GM19023 (cell line): ENCODE data around the gene SLC16A8.
"Not testable (repeated sequence)": the region's sequence is repeated elsewhere in the genome, so short reads cannot be mapped to it uniquely, and the experiment has no call there.

Experiments used
- ATAC-seq: cut with Tn5 transposase; IDR thresholded peaks from one replicate; pipeline ENCODE4 v1.9.1; 2021; ENCODE audit warnings: mild to moderate bottlenecking, moderate library complexity; ENCODE audit not compliant: unreplicated experiment

SLC16A8 gene

DNA sequence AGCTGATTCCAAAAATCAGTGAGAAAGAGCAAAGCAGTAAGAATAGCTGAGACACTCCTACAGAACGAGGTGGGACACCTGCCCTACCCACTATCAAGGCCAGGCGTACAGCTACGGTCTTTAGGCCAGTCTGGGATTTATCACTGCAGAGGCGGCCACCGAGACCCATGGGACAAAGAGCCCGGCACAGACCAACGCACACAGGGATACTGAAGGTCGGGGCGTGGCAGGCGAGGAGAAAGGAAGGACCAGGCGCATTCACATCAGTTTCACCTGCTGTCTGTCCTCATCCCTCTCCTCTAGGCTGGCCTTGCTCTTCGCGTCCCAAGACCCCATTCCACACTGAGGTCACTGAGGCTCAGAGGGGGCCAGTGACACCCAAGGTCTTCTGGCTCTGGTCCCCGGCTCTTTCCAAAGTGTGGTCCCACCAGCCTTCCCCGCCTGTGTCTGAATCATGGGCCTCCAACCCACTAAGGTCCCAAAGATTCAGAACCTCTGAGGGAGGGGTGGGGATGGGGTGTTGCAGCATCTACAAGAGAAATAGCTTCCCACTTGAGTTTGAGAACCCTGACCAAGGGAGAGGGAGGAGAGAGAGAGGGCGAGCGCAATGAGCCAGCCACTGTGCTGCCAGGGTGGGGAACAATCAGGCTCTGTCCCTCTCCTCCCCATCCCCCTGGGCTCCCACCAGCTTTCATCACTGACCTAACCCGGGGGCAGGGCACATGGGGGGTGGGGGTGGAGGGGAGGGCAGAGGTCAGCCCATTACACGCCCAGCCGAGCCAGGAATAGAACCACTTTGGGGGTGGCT, 34.0 kb downstream of the SLC16A8 start:
- no peak for ATAC-seq

DNA sequence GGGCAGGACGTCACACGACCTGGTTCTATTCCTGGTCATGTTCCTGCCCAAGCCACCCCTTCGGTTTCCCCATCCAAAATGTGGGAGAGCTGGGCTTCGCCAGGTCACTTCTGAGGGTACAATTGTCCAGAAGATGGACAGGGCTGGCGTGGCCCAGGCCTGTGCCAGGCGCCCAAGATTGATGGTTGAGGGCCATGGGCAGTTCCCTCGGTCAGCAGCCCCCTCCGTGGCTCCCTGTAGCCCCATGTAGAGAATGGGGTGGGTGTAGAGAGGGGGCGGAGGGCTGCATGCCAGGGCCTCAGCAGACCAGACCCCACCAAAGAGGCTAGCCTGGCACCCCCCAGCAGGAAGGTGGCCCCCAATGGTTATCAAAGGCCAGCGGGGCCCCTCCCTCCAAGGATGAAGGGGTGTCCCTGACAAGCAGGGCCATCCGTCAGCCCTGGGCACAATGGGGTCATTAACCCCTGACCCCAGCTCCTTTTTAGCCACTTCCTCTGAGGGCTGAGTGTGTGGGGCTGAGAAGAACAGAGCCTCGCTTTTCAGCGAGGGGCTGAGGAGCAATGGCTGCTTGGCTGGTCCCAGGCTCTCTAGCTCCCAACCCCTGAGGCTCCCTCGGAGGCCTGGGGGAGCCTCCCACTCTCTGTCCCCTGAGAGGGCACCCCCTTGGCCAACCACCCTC, 37.8 kb downstream of the SLC16A8 start:
- no peak for ATAC-seq

DNA sequence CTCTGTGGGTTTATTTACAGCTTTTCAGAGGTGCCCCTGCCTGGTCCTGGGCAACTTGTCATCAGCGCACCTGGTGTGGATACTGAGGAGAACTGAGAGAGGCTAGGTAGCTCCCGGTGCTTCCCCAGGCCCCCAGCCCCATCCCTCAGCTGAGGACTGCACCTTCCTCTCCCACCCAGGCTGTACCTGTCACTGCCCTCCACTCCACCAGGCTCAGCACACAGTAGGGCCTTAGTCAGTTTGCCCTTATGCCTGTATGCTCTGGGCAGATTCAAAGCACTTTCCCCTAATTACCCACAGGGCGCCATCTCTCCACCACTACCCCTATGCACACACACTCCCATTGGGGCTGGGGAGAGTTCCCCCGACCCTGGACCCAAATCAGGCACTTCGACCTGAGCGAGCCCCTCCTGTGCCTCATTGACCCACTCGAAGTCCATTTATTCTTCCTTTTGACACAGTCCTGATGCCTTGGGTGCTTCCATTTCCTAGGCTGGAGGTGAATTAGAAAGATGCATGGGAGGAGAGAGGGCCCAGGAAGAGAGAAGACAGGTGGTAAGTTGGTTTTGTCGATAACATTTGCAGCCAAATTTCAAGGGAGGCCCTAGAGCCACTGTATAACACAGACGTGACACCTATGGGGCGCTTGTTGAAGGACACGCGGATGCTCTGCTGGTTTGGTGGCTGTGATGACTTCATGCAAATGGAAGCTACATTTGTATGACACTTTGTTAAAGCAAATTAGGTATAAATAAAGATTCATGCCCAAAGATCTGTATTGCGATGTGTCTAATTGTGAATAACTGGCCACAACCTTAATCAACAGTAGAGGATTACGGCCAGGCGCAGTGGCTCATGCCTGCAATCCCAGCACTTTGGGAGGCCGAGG, 40.6 kb downstream of the SLC16A8 start:
- no peak for ATAC-seq

DNA sequence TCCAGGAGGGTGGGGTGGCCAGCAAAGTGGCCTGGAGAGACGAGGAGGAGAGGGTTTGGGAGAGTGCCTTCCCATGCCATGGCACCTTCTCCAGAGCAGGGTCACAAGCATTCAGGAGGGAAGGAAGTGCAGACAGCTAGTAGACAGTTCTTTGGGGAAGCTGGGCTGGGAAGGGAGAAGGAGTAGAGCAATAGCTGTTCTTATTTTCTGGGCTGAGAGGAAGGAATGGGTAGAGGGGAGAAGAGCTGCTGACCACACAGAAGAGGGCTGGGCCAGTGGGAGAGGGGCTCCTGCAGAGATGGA, 41.5 kb downstream of the SLC16A8 start:
- ATAC-seq = no peak

DNA sequence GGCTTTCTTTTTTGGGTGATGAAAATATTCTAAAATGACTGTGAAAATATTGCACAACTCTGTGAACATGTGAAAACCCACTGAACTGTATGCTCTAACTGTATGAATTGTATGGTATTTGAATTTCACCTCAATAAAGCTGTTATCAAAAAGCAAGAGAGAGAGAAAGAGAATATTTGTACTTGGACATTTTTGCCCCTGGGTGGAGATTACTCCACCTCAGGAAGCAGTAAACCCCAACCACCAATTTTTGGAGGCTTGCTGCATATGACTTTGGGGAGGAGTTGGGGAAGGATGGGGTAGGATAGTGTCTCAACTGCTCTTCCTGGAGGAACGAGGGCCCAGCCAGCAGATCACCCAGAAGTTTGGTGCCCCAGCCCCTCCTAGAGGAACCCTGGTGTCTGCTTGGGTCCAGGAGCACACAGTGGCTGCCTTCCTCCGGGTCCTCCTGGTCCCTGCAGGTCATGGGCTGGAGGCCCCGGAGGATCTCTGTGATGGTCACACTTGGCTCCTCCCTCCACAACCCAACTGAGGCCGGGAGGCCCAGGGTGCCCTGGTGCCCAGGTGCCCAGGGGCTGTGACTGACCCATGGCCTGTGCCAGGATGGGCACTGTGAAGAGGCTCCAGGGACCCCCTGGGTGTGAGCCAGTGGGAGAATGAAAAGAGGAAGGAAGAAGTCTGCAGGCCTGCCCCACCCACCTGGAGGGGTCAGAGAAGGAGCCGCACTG, 42.1 kb downstream of the SLC16A8 start:
- ATAC-seq = no peak

DNA sequence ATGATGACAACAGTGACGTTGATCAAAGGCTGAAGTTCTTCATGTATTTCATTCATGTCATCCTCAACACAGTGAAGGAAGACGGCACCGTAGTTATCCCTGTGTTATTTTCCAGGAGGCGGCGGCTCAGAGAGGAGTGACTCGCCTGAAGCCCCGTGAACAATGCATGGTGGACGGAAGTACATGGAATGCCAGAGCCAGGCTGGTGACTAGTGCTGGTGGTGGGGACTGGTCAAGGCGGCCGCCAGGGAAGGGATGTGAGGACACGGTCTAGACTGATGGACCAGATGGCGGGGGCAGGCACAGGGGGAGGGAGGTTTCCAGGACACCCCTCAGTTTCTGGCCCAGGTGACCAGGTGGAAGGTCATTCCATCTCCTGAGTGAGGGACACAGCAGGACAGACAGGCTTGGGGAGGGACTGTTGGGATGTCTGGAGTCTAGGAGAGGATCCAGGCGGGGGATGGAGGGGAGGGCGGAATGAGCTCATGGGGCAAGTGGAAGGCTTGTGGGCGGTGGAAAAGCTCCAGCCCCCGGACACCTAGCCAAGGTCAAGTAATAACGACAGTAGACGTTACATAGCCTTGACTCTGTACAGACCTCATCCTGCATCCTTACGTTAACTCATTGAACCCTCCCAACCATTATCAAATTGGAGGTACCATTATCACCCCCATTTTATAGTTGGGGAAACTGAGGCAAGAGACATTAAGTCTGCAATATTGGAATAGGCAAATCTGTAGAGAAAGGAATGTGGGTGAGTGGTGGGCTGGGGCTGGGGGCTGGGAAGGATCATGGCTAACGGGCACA, 42.8 kb downstream of the SLC16A8 start:
- ATAC-seq = no peak

DNA sequence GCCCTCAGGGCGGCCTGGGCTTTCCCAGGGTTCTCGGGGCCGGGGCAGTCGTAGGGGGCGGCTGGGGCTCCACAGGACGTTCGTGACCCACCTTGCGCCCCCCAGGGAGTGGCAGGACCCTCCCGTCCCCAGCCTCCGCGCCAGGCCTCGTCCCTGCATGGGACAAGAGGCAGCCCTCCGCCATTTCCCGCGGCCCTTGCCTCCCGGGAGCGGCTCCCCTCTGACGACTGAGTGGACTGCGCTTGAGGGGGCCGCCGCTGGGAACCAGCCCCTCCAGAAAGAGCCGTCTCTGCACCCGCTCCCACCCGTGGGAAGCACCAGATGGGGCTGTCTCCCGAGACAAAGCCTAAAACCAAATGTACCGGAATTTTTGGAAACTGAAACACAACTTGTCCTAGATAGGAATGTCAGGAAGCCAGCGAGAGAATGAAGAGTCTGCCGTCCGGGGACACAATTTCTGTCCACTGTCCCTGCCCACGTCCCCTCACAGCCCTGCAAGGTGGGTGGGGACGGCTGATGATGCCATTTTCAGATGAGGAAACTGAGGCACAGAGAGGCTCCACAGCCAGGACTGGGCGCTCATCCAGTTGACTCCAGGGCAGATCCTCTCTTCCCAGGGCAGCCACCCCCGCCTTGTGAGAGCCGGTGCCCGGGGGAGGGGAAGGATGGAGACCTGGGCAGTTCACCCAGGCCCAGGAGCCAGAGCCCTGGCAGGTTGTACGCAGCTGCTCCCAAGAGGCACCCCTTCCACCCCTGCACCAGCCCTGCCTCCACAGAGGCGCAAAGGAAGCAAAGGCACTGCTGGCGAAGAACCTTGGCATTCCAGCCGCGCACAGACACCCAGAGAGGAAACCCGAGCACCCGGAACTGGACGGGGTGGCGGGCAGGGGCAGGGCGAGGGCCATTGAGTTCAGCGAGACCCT, 44.8 kb downstream of the SLC16A8 start:
- no peak for ATAC-seq

DNA sequence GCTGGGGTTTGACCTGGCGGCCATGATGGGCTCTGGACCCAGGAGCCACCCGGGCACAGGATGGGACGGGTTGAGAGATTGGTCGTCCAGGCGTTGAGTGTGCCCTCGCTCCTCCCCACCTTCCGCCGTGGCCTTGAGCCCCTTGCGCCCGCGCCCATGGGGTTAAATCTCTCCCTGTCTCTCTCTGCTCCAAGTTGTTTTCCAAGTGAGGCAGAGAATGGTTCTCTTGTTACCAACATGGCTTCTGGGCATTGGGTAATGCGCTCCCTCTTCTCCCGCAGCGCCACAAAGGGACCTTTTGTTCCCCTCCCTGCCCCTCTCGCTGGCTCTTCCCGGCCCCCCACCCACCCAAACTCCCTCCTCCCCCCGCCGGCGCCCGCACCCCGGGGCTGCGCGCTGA, 45.6 kb downstream of the SLC16A8 start:
- no peak for ATAC-seq

DNA sequence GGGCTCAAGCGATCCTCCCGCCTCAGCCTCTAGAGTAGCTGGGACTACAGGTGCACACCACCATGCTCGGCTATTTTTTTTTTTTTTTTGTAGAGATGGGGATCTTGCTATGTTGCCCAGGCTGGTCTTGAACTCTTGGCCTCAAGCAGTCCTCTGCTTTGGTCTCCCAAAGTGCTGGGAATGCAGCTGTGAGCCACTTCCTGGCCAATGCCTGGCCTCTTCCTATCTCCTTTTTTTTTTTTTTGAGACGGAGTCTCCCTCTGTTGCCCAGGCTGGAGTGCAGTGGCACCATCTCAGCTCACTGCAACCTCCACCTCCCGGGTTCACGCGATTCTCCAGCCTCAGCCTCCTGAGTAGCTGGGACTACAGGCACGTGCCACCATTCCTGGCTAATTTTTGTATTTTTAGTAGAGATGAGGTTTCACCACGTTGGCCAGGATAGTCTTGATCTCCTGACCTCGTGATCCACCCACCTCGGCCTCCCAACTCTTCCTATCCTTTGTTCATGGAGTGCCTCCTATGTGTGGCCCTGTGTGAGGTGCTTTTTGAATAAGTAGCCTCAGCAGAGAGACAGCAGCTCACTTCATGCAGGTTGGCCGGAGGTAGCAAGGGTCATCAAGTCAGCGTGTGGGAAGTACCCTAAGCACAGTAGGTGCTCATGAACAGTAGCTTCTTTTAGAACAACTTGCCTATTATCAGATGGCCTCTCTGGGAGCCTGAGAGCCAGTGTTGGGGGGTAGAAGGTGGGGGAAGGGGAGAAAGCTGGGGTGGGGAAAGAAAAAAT, 46.4 kb downstream of the SLC16A8 start:
- ATAC-seq = not testable (repeated sequence)

DNA sequence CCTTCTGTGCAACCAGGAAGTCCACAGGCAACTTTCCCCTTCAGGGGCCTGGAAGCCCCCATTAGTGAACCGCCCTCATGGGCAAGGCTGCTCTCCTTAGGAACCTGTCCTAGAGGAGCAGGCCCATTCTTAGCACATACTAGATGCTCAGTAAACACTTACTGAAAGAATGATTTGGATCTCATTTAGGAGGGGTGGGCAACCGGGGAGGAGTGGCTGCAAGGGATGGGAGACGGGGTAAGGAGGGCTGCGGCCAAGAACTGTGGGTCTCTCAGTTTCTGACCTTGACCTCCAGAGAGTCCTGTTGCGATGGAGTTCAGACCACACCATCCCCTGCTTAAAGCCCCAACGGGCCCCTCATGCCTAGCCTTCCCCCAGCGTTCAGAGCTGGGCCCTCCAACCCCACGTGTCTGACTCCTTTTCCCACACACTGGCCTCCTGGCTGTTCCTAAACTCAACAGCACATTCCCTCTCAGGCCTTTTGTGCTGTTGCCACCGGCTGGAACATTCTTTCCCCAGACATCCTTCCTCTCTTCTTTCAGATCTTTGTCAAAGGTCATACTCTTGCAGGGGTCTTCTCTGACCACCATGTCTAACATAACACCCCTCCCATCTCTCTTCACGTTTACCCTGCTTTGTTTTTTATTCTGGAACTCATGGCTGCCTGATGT, 47.5 kb downstream of the SLC16A8 start:
- ATAC-seq = no peak

DNA sequence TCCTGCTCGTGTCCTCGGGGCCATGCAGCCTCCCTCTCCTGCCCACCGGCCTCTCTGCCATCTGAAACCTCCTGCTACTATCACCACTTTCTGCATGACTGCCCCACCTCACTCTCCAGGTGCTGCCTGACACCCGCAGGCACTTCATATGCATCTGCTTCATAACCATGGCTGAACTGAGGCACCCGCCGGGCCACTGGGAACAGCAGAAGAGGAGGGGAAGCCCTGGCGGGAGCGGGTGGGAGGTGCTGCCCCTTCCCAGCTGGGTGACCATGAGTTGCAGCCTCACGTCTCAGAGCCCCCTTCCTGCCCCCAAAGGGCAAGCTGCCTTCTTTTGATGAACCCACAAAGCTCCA, 48.5 kb downstream of the SLC16A8 start:
- no peak for ATAC-seq

DNA sequence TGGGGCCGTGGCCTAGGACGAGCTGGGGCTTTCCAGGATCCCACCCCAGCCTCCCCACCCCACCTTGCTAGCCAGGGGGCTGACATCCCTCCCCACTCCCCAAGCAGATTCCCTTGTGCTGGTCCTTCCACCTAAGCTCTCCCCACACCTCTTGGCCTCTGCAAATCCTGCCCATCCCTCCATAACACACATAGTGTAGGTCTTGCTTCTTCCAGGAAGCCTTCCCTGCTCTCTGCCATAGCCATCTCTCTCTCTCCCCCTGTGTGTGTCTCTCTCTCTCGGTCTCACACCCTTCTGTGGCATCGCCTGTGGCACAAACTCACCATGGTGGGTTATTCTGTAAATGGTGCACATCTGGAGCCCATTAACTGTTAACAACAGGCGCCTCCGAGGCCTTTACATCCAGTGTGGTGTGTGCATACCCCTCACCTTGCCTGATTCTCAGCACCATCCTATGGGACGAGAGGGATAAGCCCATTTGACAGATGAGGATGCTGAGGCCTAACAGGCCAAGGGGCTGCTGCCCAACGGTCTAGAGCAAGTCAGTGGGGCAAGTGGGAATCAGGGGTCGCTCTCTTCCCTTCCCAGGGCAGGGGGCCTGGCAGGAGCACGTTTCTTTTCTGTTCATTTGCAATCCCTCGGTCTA, 49.0 kb downstream of the SLC16A8 start:
- ATAC-seq = no peak

DNA sequence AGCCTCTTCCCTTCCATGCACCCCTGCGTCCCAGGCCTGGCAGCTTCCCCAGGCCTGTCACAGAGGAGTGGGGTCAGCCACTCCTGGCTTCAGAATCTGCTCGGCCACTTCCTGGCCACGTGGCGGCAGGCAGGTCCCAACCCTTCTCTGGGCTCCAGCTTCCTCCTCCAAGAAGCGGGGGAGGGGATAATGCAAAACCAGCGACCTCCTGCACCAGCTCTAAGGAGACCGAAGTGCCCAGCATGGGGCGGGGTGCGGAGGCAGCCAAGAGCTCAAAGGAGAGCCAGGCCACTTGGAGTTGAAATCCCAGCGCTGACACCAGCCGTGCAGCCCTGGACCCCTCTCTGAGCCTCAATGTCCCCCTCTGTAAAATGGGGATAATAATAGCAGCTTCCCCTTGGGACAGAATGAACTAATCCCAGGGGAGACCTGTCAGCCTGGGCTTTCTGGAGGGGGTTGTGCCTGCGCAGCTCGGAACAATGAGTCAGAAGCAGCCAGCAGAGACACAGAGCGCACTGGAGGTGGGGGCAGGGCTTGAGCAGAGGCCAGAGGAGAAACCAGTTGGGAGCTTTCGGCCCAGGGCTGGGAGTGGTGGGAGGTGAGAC, 49.6 kb downstream of the SLC16A8 start:
- no peak for ATAC-seq

DNA sequence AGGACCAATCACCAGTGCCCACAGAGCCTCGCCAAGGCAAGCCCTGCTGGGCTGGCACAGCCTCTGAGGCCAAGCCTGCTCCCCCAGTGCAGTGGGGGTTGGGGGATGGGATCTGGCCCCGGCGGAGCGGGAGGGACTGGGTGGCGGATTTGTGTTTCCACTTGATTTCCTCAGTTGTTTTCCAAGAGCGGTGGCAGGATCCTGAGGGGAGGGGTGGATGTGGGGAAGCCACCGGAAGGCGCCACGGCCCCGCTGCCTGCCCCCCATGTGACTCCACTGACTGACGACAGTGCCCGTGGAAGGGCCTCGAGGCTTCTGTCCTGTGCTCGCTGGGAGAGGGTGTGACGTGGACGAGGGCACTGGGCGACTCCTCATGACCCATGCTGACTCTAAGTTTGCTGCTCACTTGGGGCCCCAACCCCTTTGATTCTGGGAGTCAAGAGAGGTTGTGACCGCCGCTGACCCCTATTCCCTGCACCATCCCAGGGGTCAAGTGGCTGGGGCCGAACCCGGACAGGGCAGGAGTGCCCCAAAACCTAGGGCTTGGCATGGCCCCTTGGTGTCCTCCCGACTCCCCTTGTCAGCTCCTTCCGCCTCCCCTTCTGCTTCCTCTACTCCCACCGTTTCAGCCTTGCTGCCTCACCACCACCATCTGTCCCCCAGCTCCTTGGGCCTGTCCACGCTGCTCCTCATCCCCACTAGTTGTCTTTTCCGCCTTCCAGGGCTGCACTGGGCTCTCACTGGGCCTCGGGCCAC, 50.3 kb downstream of the SLC16A8 start:
- no peak for ATAC-seq

DNA sequence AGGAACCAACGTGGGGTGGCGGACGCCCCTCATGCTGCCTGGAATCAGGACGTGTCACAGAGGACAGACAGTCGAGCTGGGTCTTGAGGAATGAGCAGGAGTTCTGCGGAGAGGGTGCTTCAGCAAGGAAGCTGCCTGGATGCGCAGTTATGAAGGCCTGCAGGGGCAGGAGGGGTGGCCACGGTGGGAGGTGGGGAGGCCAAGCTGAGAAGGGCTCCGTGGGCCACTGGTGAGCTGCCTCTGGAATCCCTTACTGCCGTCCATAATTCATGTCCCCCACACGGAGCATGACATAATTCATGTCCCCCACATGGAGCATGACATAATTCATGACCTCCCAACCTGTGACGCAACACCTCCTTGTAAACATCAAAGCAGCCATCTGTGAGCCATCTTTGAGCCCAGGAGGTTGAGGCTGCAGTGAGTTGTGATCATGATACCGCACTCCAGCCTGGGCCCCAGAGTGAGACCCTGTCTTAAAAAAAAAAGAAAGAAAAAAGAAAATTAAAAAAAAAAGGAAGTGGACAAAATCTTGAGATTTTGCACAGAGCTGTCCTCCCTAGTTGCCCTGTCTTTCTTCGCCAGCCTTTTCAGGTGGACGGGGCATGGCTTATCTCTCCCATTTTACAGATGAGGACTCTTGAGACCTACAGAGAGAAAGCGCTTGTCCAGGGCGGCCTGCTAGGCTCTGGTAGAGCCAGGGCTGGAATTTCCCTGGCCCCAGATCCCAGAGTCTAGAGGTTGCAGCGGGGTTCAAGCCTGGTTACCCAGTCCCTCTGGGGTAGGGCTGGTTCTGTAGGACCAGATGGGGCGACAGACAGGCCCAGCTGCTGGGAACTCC, 51.1 kb downstream of the SLC16A8 start:
- no peak for ATAC-seq
